CD4-positive, alpha-beta T cell treated with Interleukin-4 for 1 hour (primary cell): ENCODE data around the gene SHC4.

Experiments
- DNase-seq, 2 donors: peaks; one replicate each; pipeline ENCODE4 v3.0.0-alpha.2; 2020 to 2022

The SHC4 gene

DNA sequence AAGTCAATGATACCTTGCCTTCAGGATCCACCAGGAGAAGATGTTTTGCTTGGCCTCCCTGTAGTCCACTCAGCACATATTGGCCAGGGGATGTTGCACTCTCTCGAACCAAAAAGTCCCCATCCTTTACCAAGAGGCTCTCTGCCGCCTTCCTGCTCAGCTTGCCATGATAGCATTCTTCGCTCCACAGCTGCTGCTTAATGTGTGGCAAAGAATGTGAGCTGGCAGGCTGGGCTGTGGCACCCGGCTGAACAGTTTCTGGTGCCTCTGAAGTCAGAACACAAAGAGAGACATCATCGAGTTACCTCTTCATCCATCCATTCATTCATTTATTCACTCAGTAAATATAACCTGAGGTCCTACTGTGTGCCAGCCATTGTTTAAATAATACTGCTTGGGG, 129.0 kb downstream of the SHC4 start:
- no peak for DNase-seq

DNA sequence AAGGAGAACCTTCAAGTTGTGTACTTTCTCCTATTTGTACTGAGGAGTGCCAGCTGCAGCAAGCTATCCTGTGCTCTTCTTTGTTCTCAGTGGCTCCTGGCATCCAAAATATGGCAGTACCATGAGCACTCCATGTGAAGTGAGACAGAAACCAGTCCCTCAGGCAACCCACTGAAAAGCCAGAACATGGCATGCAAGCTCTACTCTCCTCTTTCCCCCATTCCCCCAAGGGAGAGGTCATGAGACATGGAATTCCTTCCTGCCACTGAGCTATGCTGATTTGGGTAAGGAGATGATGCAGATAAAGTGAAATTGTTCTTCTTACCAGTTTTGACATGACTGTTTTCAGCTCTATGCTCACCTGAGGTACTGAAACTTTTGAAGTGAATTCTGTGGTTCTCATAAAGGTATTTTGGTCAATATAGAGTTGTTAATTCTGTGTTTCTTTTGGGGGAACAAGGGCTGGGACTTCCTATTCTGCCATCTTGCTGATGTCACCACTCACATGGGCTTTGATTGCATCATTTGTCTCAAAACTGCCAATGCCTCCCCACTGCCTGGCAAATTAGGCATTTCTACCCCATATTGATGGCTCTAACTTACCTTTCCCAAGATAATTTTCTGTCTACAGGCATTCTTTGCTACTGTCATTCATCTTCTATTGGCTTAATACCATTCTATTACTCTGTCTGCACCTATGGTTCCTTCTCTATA, 130.0 kb downstream of the SHC4 start:
- DNase-seq = no peak

DNA sequence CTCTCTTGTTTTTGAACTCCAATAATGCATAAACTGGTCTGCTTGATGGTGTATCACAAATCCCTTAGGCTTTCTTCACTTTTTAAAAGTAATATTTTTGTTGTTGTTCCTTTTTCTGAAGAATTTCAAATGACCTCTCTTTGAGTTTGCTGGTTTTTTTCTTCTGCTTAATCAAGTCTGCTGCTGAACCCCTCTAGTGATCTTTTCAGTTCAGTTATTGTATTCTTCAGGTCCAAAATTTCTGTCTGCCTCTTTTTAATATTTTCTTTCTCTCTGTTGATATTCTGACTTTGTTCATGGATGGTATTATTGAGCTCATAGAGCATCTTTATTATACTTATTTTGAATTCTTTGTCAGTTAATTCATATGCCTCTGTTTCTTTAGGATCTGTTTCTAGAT, 131.1 kb downstream of the SHC4 start:
- no peak for DNase-seq

DNA sequence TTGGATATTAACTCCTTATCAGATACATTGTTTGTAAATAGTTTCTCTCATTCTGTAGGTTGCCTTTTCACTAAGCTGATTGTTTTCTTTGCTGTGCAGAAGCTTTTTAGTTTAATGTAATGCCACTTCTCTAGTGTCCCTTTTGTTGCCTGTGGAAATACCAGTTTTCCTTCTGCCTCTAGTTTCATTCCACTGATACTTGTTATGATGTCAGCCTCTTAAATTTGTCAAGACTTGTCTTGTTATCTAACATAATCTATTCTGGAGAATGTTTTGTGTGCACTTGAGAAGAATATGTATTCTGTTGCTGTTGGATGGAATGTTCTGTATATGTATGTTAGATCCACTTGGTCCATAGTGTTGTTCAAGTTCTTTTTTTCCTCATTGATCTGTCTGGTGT, 134.8 kb downstream of the SHC4 start:
- DNase-seq = no peak

DNA sequence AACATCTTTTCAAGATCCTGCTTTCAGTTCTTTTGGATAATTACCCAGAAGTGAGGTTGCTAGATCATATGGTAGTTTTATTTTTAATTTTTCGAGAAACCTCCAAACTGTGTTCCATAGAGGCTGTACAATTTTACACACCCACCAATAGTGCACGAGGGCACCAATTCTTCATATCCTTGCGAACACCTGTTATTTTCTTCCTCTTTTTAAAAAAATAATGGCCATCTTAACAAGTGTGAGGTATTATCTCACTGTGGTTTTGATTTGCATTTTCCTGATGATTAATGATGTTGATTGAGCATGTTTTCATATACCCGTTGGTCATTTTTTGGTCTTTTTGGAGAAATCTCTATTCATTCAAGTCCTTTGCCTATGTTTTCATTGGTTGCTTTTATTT, 135.2 kb downstream of the SHC4 start:
- DNase-seq = no peak

DNA sequence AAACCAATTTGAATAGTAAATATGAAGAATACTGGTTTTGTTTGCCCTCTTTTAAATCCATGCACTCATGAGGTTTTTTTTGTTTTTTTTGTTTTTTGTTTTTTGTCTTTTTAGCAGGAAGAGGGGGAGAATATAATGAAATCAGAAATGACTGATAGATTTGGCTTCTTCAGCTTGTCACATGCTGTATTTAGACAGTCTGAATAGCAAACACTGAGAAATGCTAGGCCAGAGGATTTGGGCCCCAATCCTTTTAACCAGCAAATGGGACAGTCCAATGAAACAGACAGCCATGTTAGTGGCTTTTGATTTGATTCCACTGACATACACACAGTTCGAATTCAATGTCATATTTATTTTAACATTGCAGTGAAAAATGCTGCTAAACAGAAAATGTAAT, 138.6 kb downstream of the SHC4 start:
- DNase-seq = no peak

DNA sequence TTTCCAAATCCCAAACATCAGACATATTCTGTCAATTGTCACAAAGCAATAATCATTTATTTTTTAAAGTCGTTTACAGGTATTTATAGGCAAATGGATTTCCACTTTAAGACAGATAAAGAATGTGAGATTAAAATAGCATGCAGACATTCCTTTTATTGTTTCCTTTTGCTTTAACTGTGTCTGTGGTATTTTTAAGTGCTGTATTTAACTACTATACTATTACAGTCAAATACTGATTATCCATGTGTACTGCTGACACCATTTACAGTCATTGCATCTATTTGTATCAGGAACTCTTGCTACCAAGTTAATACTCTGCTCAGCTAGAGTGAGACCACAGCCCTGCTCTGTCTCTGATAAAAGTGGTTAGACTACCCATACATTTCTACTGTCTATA, 140.0 kb downstream of the SHC4 start:
- no peak for DNase-seq

DNA sequence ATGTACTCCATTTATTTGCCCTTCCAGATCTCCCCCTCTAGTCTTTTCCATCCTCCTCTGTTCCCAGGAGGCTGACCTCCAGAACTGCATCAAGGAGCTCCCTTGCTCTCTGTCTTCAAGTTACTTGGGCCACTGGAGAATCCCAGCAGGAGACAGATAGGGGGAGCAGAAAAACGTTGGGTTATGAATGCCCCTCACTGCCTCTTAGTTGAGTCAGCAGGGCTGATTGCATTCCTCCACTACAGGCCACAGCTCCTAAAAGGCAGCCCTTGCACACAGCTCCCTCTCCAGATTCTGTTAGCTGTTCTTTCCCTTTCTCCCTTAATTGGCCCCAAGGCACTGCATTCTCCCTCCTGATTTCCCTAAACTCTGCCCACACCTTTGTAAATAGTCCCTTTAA, 140.5 kb downstream of the SHC4 start:
- DNase-seq = no peak

DNA sequence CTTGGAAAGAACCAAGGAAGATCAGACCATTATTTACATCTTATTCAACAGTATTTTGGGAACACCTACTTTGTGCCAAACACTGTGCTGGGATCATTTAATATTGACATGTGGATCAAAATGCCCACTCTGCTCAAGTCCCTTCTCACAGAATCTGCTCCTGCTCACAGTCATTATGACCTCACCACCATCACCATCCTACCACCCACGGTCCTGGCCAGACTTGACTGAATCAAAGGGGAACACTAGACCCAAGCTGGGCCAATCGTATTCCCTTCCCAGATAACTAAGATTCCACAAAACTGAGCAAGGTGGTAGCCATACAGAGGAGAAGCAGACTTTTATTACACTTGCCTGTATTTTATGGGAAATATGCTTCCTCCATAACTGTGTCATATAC, 149.4 kb downstream of the SHC4 start:
- no peak for DNase-seq

DNA sequence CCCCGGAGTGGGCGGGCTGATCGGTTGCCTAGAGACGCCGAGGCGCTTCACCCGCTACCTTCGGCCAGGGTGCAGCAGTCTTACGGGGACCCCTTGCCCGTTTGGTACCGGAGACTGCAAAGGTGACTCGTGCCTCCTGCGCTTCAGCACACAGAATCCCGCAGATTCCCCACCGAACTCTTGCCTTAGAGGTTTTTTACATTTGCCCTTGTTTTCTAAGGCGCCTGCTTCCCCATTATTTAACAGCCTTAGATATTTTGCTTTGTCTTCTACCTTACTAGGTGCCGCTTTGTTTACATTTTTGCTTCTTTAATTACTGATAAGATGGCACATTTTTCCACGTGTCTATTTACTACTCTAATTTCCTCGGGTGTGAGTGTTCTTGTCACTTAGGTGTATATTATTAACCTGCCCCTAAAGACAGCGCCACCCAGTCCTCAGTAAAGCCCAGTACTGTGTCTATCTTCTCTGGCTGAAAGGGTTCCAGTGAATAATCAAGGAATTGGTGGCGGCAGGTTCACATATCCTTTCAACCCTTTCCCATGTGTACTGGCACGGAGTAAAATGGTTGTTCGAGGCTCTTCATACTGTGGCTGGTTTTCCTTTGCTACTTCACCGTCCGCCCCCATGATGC, 152.3 kb downstream of the SHC4 start:
- no peak for DNase-seq

DNA sequence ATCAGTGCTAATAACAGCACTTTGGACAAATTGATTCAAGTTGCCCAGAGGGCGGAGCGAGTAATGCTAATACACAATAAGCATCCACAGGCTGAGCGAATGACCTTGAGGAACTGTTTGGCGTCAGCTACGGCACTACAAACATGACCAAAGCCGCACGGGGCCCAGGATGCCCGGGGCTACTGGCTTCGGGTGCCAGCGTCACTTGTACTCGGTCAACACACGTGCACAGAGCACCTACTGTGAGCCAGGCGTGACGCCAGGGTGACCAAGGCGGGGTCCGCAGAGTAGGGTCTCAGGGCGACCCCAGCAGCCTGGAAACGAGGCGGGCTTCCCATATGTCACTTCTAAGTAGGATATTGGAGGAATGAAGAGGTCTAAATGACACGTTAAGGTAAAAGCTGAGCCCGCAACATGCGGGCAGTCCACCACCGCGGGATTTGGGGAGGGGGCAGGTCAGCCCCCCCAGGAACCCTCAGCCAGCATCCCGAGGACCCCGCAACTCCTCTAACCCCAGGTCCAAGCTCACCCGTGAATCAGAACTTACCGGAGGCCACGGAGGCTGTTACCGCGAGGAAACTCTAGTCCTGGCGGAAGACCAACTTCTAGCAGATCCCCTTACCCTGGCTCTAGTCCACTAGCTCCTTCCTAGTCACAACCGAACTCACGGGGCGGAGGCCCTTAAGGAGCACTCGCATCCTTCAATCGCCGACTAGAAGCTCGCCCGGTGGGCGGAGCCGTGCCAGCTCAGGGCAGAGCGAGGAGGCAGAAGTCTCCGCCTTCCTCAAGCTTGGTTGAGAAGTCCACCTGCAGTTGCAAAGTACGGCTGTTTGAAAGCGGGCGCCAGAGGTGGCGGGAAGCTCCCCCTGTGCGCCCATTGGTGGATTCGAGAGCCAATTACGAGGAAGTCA, 153.1 kb downstream of the SHC4 start, which contains the start of gene CEP152:
TSS of gene CEP152 (minus strand) at position 656 of the 911 bp plus-strand sequence. CDS start 5,420 bp downstream, outside the sequence.
- peak; percentile 99 for DNase-seq

DNA sequence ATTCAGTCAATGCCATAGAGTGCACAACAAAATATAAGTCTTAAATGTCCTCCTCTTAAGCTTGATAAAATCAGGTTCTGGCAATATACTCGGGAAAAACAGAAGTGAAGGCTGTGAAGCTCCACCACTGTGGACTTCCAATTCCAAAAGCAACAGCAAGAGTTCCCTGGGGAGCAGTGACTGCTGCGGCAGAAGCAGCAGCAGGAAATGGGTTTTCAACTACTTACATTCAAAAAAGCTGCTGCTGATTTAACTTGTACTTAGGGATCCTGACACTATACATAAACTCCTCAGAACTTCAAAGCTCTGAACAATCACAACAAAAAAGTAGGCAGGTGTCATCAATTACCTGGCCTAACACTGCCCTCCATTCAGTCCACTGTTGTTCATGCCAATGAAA, 157.6 kb downstream of the SHC4 start:
- DNase-seq = no peak

DNA sequence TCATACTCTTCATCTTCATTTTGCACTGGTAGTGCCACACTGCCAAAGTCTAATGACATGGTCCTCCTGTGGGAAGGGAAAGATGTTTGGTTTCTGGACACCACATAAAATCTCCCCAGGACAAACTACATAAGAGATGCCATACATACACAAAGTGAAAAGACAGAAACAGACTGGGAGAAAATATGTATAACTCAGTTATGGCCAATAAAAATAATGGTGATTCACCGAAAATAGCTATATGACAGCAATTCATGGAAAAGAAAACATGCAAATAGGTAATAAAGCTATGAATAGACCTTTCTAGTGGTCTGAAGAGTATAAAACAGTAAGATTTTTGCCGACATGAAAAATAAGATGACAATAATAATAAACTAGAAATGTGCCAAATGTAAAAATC, 158.1 kb downstream of the SHC4 start:
- DNase-seq = no peak

DNA sequence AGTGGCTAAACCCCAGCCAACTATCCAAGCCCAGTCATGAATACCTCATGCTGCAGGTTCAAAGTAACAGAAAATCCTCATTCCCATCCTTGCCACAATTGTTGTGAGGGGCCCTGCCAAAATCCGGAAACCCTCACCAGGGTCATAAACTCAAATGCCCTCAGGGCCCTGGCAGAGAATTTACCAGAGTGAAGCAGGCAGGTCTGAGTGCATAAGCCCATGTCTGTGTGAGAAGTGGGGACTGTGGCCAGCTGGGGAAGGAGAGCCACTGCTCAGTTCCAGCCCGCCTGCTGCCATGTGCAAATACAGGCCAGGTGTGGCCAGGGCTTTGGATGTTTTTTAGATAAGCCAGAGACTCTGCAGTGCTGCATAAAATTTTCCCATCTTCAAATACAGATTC, 159.8 kb downstream of the SHC4 start:
- no peak for DNase-seq

DNA sequence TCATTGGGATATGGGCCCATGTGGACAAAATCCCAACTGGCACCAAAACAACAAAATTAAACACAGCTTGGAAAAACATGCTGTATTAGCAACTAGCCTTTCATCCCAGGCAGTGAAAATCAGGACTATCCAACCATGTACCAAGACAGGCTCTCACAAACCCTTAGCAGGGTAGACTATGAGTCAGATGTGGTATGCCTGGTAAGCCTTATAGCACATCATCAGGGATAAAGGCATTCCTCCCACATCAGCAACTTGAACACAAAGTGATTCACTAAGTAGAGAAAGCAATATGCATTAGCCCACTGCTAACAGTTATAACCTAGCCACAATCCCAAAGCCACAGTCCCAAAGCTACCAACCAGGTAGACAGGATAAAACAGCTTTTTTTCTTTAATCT, 160.9 kb downstream of the SHC4 start:
- DNase-seq = no peak

DNA sequence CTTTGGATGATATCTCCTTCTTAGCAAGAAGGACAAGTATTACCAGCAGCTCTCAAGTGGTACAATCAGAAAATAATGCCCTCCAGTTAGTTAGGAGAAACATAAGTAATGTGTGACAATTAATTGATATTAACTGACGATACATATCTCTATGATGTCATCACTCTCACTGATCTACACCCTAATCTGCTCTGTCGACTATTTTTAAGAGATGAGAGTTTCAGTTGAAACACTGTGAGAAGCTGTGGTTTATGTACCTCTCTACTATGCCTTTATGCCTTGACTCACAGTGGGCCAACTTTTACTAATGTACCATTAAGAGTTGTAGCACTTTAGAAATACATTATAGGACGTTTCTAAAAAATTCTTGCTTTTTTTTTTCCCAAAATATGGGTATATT, 161.5 kb downstream of the SHC4 start:
- no peak for DNase-seq

DNA sequence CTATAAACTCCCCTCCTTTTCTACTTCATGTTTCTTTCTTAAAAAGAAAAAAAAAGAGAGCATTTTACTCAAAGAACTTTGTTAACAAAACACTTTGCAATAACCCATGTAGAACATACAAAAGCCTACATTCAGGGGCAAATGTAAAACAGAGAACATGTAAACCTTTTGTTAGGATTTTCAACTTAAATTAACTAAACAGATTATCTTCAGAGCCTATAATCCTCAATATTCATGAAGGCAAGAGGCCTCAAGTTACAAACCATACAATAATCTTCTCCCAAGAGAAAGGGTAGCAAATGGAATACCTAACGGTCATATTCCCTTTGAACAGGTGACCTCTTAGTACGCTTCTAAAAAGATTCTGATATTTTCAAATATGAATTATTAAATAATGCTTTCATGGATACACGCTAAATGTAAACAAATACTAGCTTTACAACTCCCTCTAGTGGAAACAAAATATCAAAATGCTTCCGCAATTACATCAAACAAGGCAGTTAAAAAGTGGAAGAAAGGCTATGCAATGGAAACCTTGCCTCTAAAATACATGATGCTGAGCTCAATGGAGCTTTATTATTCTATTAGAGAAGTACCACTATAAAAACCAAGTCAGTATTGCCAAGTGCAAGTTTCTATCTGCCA, 162.8 kb downstream of the SHC4 start:
- DNase-seq = peak in 1 of 2 donors; percentile 24

DNA sequence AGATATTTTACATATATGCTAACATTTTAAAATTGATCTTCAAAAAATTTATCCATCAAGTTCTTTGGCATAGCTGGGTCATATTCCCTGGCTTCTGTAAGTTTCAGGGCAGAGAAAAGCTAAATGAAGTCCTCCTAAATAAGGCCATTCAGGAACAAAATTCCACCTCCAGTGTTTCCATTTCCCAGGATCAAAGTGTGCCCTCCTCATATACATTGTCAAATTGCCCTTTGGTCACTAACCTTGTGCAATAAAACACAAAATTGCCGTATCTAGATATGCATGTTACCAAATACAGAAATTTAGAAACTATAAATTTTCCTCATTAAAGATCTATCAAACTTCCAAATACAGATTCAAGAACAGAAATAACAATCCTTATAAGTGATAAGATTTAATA, 163.5 kb downstream of the SHC4 start:
- DNase-seq = no peak

DNA sequence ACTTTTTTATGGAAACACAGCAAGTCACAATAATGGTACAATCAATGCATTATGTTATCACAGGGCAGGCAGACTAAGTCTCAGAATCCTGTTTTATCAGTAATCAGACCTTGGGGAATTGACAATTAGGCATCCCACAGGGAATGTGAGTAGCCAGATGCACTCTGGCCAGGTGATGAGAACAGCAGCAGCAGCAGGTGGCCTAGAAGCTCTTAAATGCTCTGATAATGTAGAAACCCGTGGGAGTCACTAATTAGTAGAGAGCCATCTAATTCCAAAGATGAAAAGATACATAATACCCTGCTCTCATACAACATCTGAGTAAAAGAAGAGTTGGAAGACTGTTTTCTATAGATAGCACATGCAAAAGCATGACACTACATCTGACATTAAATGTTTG, 165.4 kb downstream of the SHC4 start:
- no peak for DNase-seq

DNA sequence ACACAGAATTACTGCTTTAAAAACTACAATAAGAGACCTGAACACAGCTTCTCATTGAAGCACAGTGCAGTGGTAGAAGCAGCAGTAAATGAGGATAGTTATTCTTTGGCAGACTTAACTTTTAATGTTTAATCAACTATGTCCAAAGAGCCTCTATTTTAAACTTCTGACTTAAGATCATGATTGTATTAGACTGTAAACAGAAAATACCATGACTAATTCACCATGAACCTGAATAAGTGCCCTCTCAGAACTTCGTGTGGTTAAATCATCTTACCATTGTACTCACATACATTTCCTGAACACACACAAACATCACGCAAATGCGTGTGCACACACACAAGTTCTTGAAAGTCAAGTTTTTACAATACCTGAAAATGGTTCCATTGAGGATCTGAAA, 166.8 kb downstream of the SHC4 start:
- peak in 1 of 2 donors; percentile 9 for DNase-seq

DNA sequence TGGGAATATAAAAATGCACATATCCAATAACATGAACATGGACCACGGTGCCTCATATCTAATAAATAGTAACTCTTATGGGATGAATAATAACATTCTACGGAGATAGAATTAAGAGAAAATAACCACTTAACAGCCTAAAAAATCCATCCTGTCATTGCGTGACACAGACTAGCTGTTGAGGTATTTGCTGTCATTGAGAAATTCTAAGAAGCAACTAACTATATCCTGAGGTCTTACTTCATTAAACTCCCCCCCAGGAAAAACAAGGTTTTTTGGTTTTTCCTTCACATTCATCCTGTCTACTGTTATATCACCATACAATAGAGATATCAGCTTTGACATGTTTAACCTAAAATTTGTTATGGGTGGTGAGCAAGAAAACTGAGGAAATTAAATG, 167.2 kb downstream of the SHC4 start:
- DNase-seq = no peak

DNA sequence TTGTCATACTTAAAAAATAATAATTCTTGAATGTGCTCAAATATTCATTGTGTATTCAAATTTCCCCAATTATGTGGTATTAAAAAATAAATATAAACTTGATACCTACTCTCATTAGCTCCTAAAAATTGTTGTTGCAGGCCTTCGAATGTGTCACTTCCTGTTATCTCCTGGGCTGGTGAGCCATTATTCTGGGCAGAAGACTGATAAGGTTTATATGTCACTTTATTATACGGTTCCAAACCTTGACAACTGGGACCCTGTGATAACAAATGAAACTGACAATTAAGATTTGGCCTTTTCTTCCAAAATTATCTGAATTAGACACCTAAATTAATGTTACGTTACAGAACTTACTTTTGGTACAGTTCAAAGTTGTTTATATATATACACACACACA, 167.8 kb downstream of the SHC4 start:
- no peak for DNase-seq

DNA sequence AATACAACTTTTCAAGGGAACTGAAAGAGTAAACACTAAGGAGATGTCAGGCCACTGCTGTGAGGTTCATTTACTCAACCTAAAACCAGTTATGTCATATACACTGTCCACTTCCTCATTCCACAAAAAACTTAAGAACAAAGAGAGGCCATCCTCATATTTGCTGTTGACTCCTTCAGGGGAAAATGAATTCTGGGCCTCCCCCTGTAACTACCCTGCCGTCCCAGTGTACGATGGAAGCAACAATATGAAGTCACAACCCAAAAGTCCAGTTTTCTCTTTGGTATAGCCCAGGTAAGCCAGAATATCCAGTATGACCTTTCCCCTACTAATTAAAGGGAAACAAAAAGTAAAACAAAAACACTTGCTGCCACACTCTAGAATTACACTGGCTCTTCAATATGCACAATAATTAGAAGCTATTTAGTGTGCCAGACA, 169.0 kb downstream of the SHC4 start:
- DNase-seq = peak in 1 of 2 donors; percentile 9
